GM18951 (cell line): ENCODE results near the gene TBCK.
"Not testable (repeated sequence)": the region's sequence is repeated elsewhere in the genome, so short reads cannot be mapped to it uniquely, and the experiment has no call there.

ENCODE experiments used
- POLR2A ChIP-seq: IDR thresholded peaks from 4 replicates; pipeline ENCODE4 v1.6.1; 2011; ENCODE audit warnings: mild to moderate bottlenecking; ENCODE audit not compliant: insufficient read length, insufficient read depth; ENCODE audit errors: extremely low read depth
- in situ Hi-C: fragments of 300-500 bp; cut with MboI; formaldehyde crosslinking; loops from one replicate; pipeline ENCODE4 v1.12.0; 2022; ENCODE audit warnings: low sequenced_read_pairs, mixed read lengths, inconsistent platforms; ENCODE audit not compliant: unreplicated experiment

The TBCK gene

GRCh38 chr4:106142616-106143127 is 173.3 kb downstream of the TBCK start:
- no peak for TF ChIP-seq POLR2A
- in situ Hi-C loops: no loop called here

GRCh38 chr4:106140601-106141000 is 175.4 kb downstream of the TBCK start:
- in situ Hi-C loops: no loop called here
- TF ChIP-seq POLR2A: no peak

- in situ Hi-C loops: no loop called here
- no peak for TF ChIP-seq POLR2A
These were observed 179.2 kb downstream of the TBCK start for GRCh38 chr4:106136777-106137331.

- in situ Hi-C loops: no loop called here
- TF ChIP-seq POLR2A: no peak
These were observed 184.0 kb downstream of the TBCK start for GRCh38 chr4:106132045-106132444.

GRCh38 chr4:106126062-106126461 is 189.9 kb downstream of the TBCK start:
- in situ Hi-C loops: no loop called here
- TF ChIP-seq POLR2A: no peak

GRCh38 chr4:106119949-106120555 is 196.0 kb downstream of the TBCK start:
- in situ Hi-C loops: not testable (repeated sequence)

GRCh38 chr4:106116025-106116424 is 200.0 kb downstream of the TBCK start:
- TF ChIP-seq POLR2A: no peak
- in situ Hi-C loops: no loop called here

- in situ Hi-C loops: no loop called here
- no peak for TF ChIP-seq POLR2A
These were observed 201.7 kb downstream of the TBCK start for GRCh38 chr4:106114270-106114669.

- in situ Hi-C loops: not testable (repeated sequence)
These were observed 204.1 kb downstream of the TBCK start for GRCh38 chr4:106111778-106112469.

GRCh38 chr4:106109929-106110328 is 206.1 kb downstream of the TBCK start:
- in situ Hi-C loops: no loop called here
- TF ChIP-seq POLR2A: no peak

- no peak for TF ChIP-seq POLR2A
- in situ Hi-C loops: no loop called here
These were observed 210.3 kb downstream of the TBCK start for GRCh38 chr4:106105697-106106096.

GRCh38 chr4:106104276-106104675 is 211.7 kb downstream of the TBCK start:
- in situ Hi-C loops: no loop called here
- no peak for TF ChIP-seq POLR2A

- TF ChIP-seq POLR2A: no peak
- in situ Hi-C loops: no loop called here
These were observed 219.6 kb downstream of the TBCK start for GRCh38 chr4:106096454-106096853.

- in situ Hi-C loops: no loop called here
- TF ChIP-seq POLR2A: no peak
These were observed 220.6 kb downstream of the TBCK start for GRCh38 chr4:106095408-106095807.

- in situ Hi-C loops: no loop called here
These were observed 223.5 kb downstream of the TBCK start for GRCh38 chr4:106092361-106093040.

More at GRCh38 chr4:106092361-106093040, 223.5 kb downstream of the TBCK start:
- TF ChIP-seq POLR2A: no peak
